M059J (cell line): ENCODE measurements around the gene TFPI. TPM values are rescaled to one million over a fixed set of nuclear protein-coding genes. Genes with fewer than 3 reads are reported as not detected.
"Not testable (repeated sequence)": the region's sequence is repeated elsewhere in the genome, so short reads cannot be mapped to it uniquely, and the experiment has no call there.

Source experiments
- DNase-seq: peaks from one replicate; pipeline ENCODE4 v3.0.0-alpha.2; 2012; ENCODE audit warnings: low read depth
- total RNA-seq: library from RNA; depleted of rRNA; stranded (reverse); fragments of >200 nt; shearing (Covaris generic); gene quantifications from 2 replicates; pipeline ENCODE4 v1.2.3, GENCODE V29; 2014

Gene TFPI
- total RNA-seq, 1 experiment from 2014 or later: 74.7 TPM

DNA sequence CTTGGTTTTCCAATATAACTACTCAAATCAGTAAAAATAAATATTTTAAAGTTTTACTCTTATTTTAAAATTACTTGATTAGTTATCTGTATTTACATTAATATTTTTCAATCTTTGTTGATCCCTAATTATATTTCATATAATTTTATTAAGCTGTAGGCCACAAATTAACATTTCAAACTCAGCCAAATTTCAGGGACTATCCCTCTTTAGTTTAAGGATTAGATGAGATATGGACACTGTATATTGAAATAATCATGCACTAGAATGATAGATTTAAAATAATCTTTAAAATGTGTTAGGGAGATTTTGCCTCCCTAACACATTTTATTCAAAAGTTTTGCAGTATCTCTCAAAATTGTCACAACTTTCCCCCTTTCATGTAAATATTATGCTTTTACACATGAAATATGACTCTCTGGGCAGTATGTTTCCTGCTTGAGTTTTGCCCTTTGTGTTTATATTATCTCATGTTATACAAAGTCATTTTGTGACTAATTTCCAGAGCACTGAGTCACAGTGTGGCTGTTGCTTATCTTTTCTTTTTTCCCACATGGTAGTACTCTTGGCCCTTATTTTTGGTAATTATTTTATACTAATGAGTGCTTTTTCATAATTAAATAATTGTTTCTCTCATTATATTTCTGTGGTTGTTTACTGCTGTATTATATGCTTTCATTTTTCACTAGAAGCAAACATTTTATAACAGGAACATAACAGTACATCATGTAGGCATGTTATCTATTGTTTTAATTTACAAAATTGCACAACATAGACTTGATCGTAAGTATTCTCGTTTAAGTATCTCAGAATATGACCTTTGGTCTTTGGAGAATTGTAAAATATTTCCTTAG, 1.2 kb downstream of the TFPI start:
- DNase-seq: peak; percentile 76

DNA sequence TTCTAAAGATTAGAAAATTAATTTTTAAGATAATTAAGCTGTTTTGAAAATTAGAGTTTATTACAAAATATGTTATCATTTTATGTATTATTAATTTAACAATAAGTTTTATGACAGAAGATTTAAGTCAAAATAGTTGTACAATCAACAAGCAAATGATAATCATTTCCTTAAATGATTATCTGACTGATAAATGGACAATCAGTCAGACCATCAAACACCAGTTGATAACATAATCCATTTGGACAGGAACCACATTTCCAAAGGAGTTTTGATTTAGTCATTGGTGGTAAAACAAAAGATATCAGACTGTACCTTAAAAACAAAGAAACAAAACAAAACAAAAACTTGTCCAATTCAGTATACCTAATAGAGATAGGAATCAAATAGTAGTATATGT, 1.9 kb downstream of the TFPI start:
- no peak for DNase-seq

DNA sequence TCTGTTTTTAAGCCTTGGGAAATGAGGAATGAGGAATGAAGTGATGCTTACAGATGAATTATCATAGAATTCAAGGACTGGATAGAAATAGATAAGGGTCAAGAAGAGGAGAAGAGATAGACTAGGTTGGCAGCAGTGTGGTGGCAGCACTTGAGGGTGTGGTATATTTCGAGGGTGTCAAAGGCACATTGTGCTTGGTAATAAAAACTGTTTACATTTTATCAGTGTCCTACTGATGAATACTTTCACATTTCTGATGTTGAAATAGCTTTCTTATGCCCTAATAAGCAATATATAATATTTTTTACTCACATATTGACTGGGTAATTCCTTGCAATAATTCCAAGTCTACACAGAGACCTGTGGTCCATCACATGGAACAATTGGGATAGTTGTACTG, 3.4 kb downstream of the TFPI start:
- no peak for DNase-seq

DNA sequence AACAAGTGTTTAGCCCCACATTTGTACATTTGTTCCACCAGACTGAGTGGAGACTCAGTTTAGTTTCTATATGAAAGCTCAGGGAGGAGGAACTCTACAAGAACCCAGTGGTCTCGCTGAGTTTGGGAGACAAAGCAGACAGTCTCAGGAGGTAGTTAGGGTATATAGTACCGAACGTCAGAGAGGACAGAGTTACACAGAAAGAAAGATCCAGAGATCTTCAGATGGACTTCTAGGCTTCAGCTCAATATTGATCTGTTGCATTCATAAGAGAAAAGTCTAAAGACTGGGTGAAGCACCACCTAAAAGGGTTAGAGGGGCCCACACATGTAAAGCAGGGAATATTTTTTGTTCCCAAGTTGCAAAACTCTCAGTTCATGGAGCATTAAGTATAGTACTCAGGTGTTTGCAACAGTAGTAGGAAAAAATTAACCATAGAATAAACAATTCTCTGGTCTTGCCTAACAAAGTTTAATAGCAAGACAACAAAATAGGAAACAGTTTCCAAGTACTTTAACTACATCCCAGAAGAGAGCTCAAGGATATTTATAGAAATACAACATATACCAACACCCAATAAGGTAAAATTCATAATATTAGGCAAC, 4.2 kb downstream of the TFPI start:
- DNase-seq: no peak

DNA sequence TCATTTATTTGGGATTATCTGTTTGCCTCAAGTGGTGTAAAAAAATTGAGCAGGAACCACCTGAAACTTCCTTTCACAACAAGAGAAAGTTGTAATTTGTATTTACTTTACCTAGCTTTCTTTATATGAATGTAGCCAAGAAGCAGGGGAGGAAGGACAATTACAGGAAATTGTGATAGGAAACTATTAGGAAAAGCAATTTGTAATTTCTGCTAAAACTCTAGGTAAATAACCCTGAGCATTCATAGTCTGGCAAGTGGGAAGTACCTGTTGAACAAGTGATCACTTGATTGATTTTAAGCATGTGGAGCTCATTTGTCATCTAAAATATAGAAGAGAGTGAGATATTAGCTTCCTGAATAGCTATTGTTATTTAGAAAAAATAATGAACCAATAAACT, 5.0 kb downstream of the TFPI start:
- no peak for DNase-seq

DNA sequence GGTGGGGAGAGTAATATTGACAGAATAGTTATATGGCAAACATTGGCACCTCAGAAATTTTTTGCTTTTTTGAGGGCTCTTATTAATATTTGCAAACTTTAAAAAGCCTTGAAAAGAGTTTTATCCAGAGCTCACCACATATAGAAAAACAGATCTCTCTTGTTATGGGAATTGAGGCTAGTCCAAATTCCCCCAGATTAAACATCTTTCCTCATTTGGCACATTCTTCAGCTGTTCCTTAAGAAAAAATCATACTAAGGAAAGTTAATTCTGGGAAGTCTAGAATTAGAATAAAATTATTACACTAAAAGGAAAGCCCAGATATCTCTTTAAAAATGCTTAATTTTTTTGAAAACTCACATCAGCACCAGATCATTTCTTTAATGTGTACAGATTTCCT, 5.6 kb downstream of the TFPI start:
- no peak for DNase-seq

DNA sequence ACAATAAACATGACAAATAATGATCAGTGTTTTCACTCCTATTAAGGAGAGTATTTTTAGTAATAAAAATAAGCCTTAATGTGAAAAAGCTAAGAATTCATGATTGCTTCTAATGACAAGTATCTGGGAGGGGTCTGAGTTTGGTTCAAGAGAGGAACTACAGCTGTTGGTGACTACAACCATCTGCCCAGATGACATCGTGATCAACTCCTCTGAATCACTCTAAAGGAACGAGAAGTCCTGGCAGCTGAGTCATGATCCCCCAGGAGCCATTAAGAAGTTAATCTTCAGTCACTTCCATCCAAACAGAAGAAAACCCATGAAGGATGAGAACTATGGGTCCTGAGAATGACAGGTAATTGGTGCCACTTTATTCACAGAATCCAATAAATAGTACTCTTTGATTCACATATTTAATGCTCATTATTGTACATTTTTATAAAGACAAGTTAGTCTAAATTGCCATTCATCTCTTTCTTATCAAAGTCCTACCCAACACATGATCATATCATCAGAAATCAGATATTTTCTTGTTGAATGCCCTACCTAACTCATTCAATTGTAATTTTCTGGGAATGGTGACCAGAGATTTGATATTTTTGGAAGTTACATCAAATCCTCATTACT, 6.8 kb downstream of the TFPI start:
- DNase-seq: peak; percentile 97

DNA sequence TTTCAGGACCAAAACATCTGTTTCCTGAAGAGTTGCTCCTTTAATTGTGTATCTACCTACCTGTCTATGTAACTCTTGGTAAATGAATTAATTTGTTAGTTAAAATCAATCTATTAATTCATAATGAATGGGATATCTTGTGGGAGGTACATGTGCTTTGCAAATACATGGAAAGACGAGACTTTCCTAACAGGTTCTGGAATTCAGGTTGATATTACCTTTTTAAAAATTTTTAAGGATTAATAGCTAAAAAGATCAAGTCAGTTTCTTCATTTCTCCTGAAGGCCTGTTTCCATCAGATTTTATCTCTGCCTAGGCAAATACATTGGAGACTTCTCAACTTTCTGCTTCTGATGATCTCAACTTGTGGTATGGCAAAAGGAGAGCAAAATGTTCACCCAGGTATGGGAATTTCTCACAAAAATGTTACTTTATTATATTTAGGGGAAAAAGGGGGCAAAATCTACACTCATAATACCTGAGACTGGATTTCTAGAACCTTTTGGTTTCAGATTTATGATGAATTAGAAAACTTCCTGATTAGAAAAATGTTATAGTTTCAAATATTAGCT, 7.4 kb downstream of the TFPI start:
- peak; percentile 51 for DNase-seq

DNA sequence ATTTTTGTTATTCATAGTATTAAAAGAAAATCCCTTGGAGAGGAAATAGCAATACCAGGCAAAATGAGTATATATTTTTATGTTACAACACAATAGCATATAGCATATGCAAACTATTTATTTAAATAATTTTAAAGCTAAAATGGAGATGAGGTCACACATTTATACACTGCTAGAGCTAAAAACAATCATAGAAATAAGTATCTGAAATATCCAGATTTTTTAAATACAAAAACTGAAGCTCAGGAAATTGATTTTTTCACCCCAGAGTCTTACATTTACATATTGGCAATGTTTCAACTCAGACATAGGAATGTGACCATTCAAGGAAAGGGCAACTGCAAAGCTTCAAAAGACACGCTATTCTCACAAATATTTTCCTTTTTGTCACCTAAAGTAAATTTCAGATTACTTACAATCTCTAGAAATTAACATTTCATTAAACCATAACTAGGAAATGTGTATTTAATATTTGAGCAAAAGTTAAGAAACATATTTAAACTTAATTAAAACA, 8.9 kb downstream of the TFPI start:
- DNase-seq: peak; percentile 60

DNA sequence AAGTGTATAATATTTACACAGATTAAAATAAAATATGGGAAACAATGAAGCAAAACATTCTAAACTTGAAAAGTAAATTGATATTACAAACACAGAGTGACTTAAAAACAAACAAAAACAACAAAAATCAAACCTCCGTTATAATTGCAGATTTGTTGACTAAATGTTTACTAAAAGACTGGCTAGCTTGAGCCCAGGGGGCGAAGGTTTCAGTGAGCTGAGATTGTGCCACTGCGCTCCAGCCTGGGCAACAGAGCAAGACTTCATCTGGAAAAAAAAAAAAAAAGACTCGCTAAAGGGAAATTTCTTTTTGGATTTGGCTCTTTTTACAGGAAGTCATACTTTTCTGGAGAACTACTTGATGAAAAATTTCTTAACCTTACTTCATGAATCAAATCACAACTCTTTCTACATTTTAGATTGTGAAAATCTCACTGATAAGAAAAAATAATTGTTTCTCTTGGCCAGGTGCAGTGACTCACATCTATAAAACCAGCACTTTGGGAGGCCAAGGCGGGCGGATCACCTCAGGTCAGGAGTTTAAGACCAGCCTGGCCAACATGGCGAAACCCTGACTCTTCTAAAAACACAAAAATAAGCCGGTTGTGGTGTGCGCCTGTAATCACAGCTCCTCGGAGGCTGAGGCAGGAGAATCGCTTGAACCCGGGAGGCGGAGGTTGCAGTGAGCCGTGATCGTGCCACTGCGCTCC, 9.7 kb downstream of the TFPI start:
- peak; percentile 82 for DNase-seq

DNA sequence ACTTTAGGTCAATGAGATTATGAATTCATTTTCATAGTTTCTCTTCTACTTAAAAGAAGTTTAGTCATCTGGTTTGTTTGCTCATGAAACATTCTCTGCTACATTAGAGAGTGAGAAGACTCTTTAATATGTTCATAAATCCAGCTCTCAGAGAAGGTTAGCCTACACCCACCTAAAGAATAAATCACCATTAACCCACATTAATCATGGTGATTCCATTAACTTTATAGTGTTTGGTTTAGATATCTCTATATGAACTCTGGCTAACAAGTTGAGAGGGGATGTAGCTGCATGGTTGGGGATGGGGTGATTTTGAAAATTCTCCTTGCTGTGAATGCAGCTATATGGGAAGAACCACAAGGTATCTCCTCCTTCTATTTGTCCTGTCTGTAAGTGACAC, 10.7 kb downstream of the TFPI start:
- DNase-seq: no peak

DNA sequence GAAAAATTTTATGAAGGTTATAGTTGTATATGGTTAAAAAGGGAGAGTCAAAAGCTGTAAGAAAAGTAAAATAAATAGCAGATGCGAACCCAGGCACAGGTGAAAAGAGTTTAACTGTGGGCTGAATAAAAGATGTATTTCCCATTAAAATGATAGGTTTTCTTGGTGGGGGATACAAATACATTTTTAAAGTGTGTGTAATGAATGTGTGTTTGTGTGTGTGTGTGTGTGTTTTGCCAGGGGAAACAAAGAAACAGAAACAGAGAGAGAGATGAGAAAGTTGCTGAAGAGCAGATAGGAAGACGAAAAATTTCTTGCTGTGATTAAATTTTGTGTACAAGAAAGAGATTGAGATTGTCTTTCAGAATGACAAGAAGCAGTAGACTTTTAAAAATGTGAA, 12.1 kb downstream of the TFPI start:
- DNase-seq: peak; percentile 31

DNA sequence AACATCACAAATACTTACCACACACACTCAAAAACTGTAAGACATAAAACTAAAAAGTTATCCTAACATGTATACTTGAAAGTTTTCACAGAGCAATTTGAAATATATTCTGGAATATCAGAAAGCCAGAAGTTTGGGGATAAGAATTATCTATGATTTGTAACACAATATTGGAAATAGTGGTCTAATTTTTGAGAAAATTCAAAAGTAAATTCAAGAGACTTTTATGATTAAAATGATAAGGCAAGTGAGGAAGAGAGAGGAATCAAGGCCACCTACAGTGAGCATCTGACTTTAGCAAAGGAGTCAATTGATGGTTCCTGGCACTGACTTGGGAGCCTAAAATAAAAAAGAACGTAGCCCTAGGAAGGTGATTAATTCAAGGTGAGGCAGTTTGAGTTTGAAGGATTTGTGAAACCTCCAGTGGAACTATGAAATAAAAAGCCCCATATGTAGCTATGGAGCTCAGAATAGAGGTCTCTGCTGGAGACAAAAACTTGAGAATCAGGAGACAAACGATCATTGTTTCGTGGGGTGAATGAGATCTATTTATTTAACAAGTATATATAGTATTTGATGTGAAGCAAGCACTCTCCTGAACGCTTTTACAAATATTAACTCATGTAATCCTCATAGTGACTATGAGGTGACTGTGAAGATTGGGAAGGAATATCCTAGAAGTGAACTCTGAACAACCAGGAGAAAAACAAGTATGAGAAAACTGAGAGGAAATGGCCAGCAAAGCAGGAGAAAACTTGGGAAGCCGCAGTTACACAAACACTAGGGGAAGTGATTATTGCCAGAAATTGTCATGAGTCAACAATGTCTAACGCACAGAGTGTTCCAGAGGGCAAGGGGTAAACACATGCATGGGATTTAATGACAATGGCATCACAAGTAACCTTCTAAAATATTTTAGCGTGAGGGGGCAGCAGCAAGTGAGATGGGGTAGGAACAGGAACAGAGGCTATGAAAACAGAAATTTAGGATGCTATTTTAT, 12.8 kb downstream of the TFPI start:
- peak; percentile 90 for DNase-seq

DNA sequence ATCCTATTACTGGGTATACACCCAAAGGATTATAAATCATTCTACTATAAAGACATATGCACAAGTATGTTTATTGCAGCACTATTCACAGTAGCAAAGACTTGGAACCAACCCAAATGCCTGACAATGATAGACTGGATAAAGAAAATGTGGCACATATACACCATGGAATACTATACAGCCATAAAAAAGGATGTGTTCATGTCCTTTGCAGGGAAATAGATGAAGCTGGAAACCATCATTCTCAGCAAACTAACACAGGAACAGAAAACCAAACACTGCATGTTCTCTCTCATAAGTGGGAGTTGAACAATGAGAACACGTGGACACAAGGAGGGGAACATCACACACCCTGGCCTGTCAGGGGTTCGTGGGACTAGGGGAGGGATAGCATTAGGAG, 16.0 kb downstream of the TFPI start:
- DNase-seq: not testable (repeated sequence)

DNA sequence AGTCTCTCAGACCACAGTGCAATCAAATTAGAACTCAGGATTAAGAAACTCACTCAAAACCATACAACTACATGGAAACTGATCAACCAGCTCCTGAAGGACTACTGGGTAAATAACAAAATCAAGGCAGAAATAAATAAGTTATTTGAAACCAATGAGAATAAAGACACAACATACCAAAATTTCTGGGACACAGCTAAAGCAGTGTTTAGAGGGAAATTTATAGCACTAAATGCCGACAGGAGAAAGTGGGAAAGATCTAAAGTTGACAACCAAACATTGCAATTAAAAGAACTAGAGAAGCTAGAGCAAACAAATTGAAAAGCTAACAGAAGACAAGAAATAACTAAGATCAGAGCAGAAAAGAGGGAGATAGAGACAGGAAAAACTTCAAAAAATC, 18.9 kb downstream of the TFPI start:
- not testable (repeated sequence) for DNase-seq

DNA sequence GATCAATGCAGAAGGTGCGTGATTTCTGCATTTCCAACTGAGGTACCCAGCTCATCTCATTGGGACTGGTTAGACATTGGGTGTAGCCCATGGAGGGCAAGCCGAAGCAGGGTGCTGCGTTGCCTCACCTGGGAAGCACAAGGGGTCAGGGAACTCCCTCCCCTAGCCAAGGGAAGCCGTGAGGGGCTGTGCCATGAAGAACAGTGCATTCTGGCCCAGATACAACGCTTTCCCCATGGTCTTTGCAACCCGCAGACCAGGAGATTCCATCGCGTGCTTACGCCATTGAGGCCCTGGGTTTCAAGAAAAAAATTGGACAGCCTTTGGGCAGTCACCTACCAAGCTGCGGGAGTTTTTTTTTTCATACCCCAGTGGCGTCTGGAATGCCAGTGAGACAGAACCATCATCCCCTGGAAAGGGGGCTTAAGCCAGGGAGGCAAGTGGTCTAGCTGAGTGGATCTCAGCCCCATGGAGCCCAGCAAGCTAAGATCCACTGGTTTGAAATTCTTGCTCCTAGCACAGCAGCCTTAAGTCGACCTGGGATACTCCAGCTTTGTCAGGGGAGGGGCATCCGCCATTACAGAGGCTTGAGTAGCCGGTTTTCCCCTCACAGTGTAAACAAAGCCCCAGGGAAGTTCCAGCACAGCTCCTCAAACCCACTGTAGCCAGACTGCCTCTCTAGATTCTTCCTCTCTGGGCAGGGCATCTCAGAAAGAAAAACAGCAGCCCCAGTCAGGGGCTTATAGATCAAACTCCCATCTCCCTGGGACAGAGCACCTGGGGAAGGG, 21.7 kb downstream of the TFPI start:
- DNase-seq: no peak

DNA sequence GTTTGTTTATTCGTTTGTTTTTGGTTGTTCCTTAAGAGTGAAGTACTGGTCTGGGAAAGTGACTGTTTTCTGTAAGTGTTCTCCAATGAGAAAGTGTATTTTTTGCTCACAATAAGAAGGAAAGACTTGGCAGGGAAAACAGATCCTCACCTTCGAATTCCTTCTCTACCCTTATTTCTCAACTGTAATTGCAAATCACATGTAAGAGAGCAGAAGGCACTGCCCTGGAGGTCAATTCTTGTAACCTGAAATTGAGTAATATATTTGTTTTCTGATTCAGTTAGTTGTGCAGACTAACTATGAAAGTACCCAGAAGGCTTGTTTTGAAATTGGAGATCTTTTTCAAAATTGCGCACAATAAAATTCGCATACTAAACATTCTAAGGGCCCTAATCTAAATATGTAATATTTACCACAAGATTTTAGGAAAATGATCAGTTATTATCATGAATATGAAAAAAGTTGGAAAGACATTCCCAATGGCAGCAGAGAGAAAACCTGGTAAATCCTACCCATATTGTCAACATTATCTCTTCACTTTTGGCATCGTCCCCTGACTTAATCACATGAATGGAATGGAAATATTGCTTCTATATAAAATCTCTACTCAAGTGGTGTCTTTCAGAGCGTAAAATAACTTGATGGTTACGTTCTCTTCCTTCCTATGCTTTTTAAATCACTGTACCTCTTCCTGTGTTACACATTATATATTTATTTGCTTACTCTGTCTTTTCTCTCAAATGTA, 24.1 kb downstream of the TFPI start:
- no peak for DNase-seq

DNA sequence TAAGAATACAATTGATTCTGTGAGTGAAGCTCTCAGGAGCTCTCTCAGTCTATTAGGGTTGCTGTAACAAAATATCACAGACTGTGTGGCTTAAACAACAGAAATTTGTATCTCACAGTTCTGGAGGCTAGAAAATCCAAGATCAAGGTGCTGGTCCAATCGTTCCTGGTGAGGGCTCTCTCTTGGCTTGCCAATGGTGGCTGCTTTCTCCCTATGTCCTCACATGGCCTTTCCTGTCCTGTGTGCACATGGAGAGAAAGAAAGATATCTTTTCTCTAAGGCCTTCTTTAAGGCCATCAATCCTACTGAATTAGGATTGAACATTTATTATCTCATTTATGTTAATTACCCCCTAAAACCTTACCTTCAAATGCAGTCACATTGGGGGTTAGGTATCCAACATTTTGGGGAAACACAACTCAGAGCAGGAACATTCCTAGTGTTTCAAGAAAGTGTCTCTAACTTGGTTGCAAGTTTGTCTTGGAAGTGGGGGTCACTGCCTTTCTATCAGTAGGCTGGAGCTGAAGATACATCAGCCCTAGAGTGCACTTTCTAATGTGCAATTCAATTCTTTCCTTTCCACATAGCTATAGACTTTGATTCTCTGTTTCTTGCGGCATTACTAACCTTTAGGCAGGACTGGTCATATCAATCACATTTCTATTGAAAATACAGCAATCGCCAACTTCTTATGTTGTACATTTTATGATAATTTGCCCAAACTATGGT, 24.8 kb downstream of the TFPI start:
- DNase-seq: no peak
